Endothelial cell of umbilical vein (primary cell): ENCODE results near the gene NPPC. TPM values are rescaled to one million over a fixed set of nuclear protein-coding genes. Genes with fewer than 3 reads are reported as not detected.

Source experiments
- BruUV-seq: library from RNA; stranded (reverse); fragments of 400-500 nt; replicated peaks from 2 replicates; lab custom pipeline; 2021; lab: Mats Ljungman, UMichigan
- CTCF ChIA-PET: fragments of 300-600, 350-600 bp; sonication (Branson Sonifier 250); formaldehyde crosslinking; loops from one replicate; lab custom pipeline; 2021; ENCODE audit warnings: antibody characterized with exemption, inconsistent platforms; lab: Charles Lee
- POLR2A ChIA-PET: fragments of 300-600, 350-600 bp; sonication (Branson Sonifier 250); formaldehyde crosslinking; loops from one replicate; lab custom pipeline; 2021; ENCODE audit warnings: antibody characterized with exemption, inconsistent platforms; lab: Charles Lee
- DNase-seq: peaks from one replicate; pipeline ENCODE4 v3.0.0-alpha.2; 2011; ENCODE audit warnings: low read depth, low spot score
- FAIRE-seq: peaks from 2 replicates; lab custom pipeline; 2011; peaks lifted over from hg19 to GRCh38; lab: Jason Lieb, UNC
- H2AFZ ChIP-seq: 2 replicates; pipeline ENCODE4 v1.6.0; 2012; ENCODE audit warnings: low read depth, low read length, control low read depth, inconsistent platforms
- H3K27ac ChIP-seq: 2 replicates; pipeline ENCODE4 v1.5.1; 2011; ENCODE audit warnings: low read depth, mild to moderate bottlenecking, control low read depth, low read length, moderate library complexity; ENCODE audit not compliant: insufficient read depth
- H3K27me3 ChIP-seq, 2 experiments: 2 replicates each; pipeline versions ENCODE4 v1.6.0 to v1.6.1; 2011; ENCODE audit warnings: low read length in 2 of 2, mixed read lengths in 1 of 2; ENCODE audit not compliant: control insufficient read depth in 2 of 2, insufficient read depth in 2 of 2
- H3K36me3 ChIP-seq, 2 experiments: 2 replicates in 1 of 2; 3 replicates in 1 of 2; pipeline ENCODE4 v1.5.1; 2011; ENCODE audit warnings: low read length in 2 of 2, mild to moderate bottlenecking in 1 of 2, moderate library complexity in 1 of 2; ENCODE audit not compliant: control insufficient read depth in 2 of 2, insufficient read depth in 2 of 2; ENCODE audit errors: extremely low read depth in 1 of 2
- H3K4me1 ChIP-seq: 3 replicates; pipeline ENCODE4 v1.5.1; 2011; ENCODE audit warnings: mild to moderate bottlenecking, low read length; ENCODE audit not compliant: control insufficient read depth, insufficient read depth; ENCODE audit errors: extremely low read depth
- H3K4me2 ChIP-seq: 2 replicates; pipeline ENCODE4 v1.6.1; 2011; ENCODE audit warnings: low read length, control low read depth, mixed read lengths; ENCODE audit not compliant: insufficient read depth
- H3K4me3 ChIP-seq, 3 experiments: fragments of 200-600 bp in 1 of 3; sonication (generic), shearing (Covaris generic) in 1 of 3; replicated peaks in 1 of 3; 2 replicates each; pipeline ENCODE4 v1.5.1; 2011 to 2016; ENCODE audit warnings: control low read depth in 3 of 3, low read length in 3 of 3, mild to moderate bottlenecking in 2 of 3, inconsistent platforms in 1 of 3, low read depth in 1 of 3, moderate library complexity in 1 of 3; ENCODE audit not compliant: insufficient read depth in 1 of 3
- H3K79me2 ChIP-seq: 2 replicates; pipeline ENCODE4 v1.6.0; 2012; ENCODE audit warnings: low read length, inconsistent platforms; ENCODE audit not compliant: control insufficient read depth, insufficient read depth
- H3K9ac ChIP-seq: replicated peaks from 2 replicates; pipeline ENCODE3; 2011; ENCODE audit warnings: low read length, control low read depth; ENCODE audit not compliant: insufficient read depth; ENCODE audit errors: extremely low read depth
- H3K9me1 ChIP-seq: replicated peaks from 3 replicates; pipeline ENCODE4 v1.6.0; 2011; ENCODE audit warnings: mild to moderate bottlenecking, low read length; ENCODE audit not compliant: control insufficient read depth, insufficient read depth; ENCODE audit errors: extremely low read depth
- H3K9me3 ChIP-seq: replicated peaks from 2 replicates; pipeline ENCODE4 v1.5.1; 2012; ENCODE audit warnings: low read length, inconsistent platforms; ENCODE audit not compliant: control insufficient read depth, insufficient read depth
- H4K20me1 ChIP-seq: replicated peaks from 2 replicates; pipeline ENCODE3; 2011; ENCODE audit warnings: mild to moderate bottlenecking, low read length; ENCODE audit not compliant: control insufficient read depth, insufficient read depth; ENCODE audit errors: extremely low read depth
- CTCF ChIP-seq, 2 donors: IDR thresholded peaks; 1 replicate in 1 of 2; 2 replicates in 1 of 2; pipeline ENCODE4 v1.5.1; 2011; ENCODE audit warnings: low read length in 2 of 2, mild to moderate bottlenecking in 2 of 2, moderate library complexity in 2 of 2, control low read depth in 1 of 2, inconsistent platforms in 1 of 2, low read depth in 1 of 2; ENCODE audit not compliant: insufficient read depth in 1 of 2; ENCODE audit errors: extremely low read depth in 1 of 2
- EZH2 ChIP-seq: IDR thresholded peaks from 2 replicates; pipeline ENCODE4 v1.6.1; 2012; ENCODE audit warnings: borderline replicate concordance, low read depth, mild to moderate bottlenecking, moderate library complexity, low read length, inconsistent platforms; ENCODE audit not compliant: severe bottlenecking
- FOS ChIP-seq: IDR thresholded peaks from 2 replicates; pipeline ENCODE4 v1.6.1; 2011; ENCODE audit warnings: mild to moderate bottlenecking, low read length, moderate library complexity, borderline replicate concordance; ENCODE audit not compliant: insufficient read depth
- GATA2 ChIP-seq: IDR thresholded peaks from 2 replicates; pipeline ENCODE4 v1.7.0; 2011; ENCODE audit warnings: low read depth, mild to moderate bottlenecking, moderate library complexity, mixed read lengths, low read length; ENCODE audit not compliant: insufficient read length, insufficient read depth
- JUN ChIP-seq: IDR thresholded peaks from 2 replicates; pipeline ENCODE4 v1.6.1; 2011; ENCODE audit warnings: borderline replicate concordance, low read depth; ENCODE audit not compliant: insufficient read length, insufficient read depth
- MYC ChIP-seq: IDR thresholded peaks from one replicate; pipeline ENCODE4 v1.6.1; 2011; ENCODE audit warnings: mild to moderate bottlenecking, low read depth, low read length
- POLR2A ChIP-seq: IDR thresholded peaks from 2 replicates; pipeline ENCODE4 v1.6.1; 2012; ENCODE audit warnings: low read depth, mild to moderate bottlenecking, control low read depth, low read length
- POLR2AphosphoS5 ChIP-seq: IDR thresholded peaks from 2 replicates; pipeline ENCODE4 v1.6.1; 2012; ENCODE audit warnings: low read depth, mild to moderate bottlenecking, control low read depth, low read length, moderate library complexity; ENCODE audit not compliant: insufficient read depth
- dilution Hi-C: fragments of 300-500 bp; cut with MboI; formaldehyde crosslinking; loops from one replicate; pipeline ENCODE4 v1.15.0; 2019; ENCODE audit warnings: low sequenced_read_pairs; ENCODE audit not compliant: extremely low pct_ligation_motif_present
- intact Hi-C: fragments of 100-400 bp; cut with micrococcal nuclease; formaldehyde crosslinking; loops from one replicate; pipeline ENCODE4 v1.10.0; 2022
- polyA plus RNA-seq, 4 experiments: library from polyadenylated mRNA; depleted of rRNA in 3 of 4; stranded (reverse) in 3 of 4; unstranded in 1 of 4; fragments of >200 nt; gene quantifications; 2 replicates each; pipeline versions ENCODE4 v1.2.1 to v1.2.3, GENCODE V29; 2011 to 2012; ENCODE audit warnings: missing spikeins in 1 of 4
- total RNA-seq: library from RNA; stranded (reverse); gene quantifications from 2 replicates; pipeline ENCODE4 v1.2.3, GENCODE V29; 2021
- TF ChIP-seq, protein P1 (sequence below): IDR thresholded peaks from 2 replicates; pipeline ENCODE4 v1.6.1; 2011; ENCODE audit not compliant: insufficient read depth, insufficient read length

NPPC gene
- total and polyA plus RNA-seq, 2 donors (not counting 3 experiments of a cell fraction or from before 2014, with no cell fraction given), result not detected

DNA sequence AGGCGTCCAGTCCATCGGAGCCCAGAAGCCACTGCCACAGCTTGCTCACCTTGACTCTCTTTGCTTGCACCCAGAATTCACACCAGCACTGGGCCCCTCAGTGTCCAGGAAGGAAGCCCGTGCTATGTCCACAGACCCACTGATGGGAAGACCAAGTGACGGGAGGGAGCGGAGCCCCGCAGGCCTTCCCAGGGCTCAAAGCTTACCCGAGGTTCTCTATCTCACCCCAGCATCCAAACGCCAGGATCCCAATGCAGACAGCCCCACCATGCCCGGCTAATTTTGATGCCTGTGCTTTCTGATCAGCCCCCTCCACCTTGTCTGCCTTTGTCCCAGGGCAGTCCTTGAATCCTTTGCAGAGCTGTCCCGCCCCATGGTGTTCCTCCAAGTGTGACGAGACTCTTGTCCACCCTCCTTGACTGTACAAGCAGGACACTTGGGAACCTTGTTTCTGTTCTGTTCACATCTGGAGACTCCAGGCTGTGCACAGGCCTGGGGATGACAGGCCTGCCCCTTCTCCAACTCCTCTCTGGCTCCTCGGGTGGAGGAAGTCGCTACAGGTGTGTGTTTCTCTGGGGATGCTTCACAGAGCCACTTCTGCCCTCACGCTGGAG lies 12.0 kb downstream of the NPPC start:
- Histone ChIP-seq H3K9ac (no peak overlapping the region), H3K4me1 (no peaks in the 10 kb centered on the region), H3K9me1 (no peaks in the 10 kb centered on the region), H3K27me3 (peaks cover 4 to 6% of the 10 kb centered on the region in 2 experiments), H2AFZ (no peak overlapping the region), H3K9me3 (no peaks in the 10 kb centered on the region), H3K79me2 (no peaks in the 10 kb centered on the region), H3K36me3 (no peaks in the 10 kb centered on the region), H3K4me2 (no peak overlapping the region), H3K4me3 (no peak overlapping the region), H4K20me1 (no peaks in the 10 kb centered on the region), H3K27ac (no peak overlapping the region)
- ChIA-PET CTCF (no interaction called here), POLR2A (no interaction called here)
- DNase-seq (no peak), FAIRE-seq (no peak)
- dilution Hi-C loops (no loop called here), intact Hi-C loops (no loop called here)
- no peak for TF ChIP-seq GATA2
- TF ChIP-seq, protein P1, sequence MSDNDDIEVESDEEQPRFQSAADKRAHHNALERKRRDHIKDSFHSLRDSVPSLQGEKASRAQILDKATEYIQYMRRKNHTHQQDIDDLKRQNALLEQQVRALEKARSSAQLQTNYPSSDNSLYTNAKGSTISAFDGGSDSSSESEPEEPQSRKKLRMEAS, result no peak
- TF ChIP-seq MYC, result no peak
- TF ChIP-seq POLR2A, result no peak
- TF ChIP-seq JUN, result no peak
- no peak for TF ChIP-seq POLR2AphosphoS5
- TF ChIP-seq CTCF (IDR thresholded peaks at IDR 0.05; ENCODE audit: extremely low read depth in 1 of 2, insufficient read depth in 1 of 2, low read depth in 1 of 2, low read length in 2 of 2), result no peak
- TF ChIP-seq EZH2, result no peak
- no peak for TF ChIP-seq FOS
- no TSS peak for BruUV-seq
